IPS-NIHi11 (cell line): ENCODE measurements around the gene PNLIP.

Experiments used
- DNase-seq: peaks from one replicate; pipeline ENCODE4 v3.0.0; 2012; ENCODE audit warnings: mixed read lengths, low spot score

PNLIP gene

GRCh38 chr10:116574797-116575196 is 29.1 kb downstream of the PNLIP start:
- DNase-seq = no peak

GRCh38 chr10:116587878-116588591 is 42.3 kb downstream of the PNLIP start:
- no peak for DNase-seq

- no peak for DNase-seq
Observed at GRCh38 chr10:116588995-116589394, 43.3 kb downstream of the PNLIP start.

- DNase-seq = no peak
Observed at GRCh38 chr10:116589926-116590325, 44.2 kb downstream of the PNLIP start.

GRCh38 chr10:116590590-116591444 is 45.1 kb downstream of the PNLIP start, which contains the start of gene PNLIPRP1:
TSS of gene PNLIPRP1 (plus strand) at chr10:116590959. CDS start at chr10:116591130, 171 bp downstream.
- no peak for DNase-seq

- no peak for DNase-seq
Observed at GRCh38 chr10:116593139-116593740, 47.5 kb downstream of the PNLIP start.

GRCh38 chr10:116594525-116595035 is 48.8 kb downstream of the PNLIP start:
- DNase-seq = no peak

- no peak for DNase-seq
Observed at GRCh38 chr10:116596062-116596461, 50.3 kb downstream of the PNLIP start.

GRCh38 chr10:116597543-116597942 is 51.8 kb downstream of the PNLIP start:
- no peak for DNase-seq

- no peak for DNase-seq
Observed at GRCh38 chr10:116598329-116598728, 52.6 kb downstream of the PNLIP start.

GRCh38 chr10:116599991-116600390 is 54.3 kb downstream of the PNLIP start:
- peak; percentile 30 for DNase-seq

GRCh38 chr10:116602648-116603400 is 57.1 kb downstream of the PNLIP start:
- no peak for DNase-seq

- no peak for DNase-seq
Observed at GRCh38 chr10:116606061-116606483, 60.3 kb downstream of the PNLIP start.

- DNase-seq = no peak
Observed at GRCh38 chr10:116607336-116607735, 61.6 kb downstream of the PNLIP start.

- peak; percentile 40 for DNase-seq
Observed at GRCh38 chr10:116608686-116609594, 63.2 kb downstream of the PNLIP start.

GRCh38 chr10:116610443-116611152 is 64.9 kb downstream of the PNLIP start:
- DNase-seq = no peak

- DNase-seq = no peak
Observed at GRCh38 chr10:116611153-116611545, 65.4 kb downstream of the PNLIP start.

- no peak for DNase-seq
Observed at GRCh38 chr10:116612107-116612769, 66.5 kb downstream of the PNLIP start.

- DNase-seq = no peak
Observed at GRCh38 chr10:116613471-116613870, 67.7 kb downstream of the PNLIP start.
